ENCODE data around the gene ZNF660.

DNA sequence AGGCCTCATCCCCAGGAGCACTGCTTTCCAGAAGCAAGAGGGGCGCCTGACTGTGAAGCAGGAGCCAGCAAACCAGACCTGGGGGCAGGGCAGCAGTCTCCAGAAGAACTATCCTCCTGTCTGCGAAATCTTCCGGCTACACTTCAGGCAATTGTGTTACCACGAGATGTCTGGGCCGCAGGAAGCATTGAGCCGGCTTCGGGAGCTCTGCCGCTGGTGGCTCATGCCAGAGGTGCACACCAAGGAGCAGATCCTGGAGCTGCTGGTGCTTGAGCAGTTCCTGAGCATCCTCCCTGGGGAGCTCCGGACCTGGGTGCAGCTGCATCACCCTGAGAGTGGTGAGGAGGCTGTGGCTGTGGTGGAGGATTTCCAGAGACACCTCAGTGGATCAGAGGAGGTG is 27.7 kb upstream of the ZNF660 start:
- TF ChIP-seq, protein P1, sequence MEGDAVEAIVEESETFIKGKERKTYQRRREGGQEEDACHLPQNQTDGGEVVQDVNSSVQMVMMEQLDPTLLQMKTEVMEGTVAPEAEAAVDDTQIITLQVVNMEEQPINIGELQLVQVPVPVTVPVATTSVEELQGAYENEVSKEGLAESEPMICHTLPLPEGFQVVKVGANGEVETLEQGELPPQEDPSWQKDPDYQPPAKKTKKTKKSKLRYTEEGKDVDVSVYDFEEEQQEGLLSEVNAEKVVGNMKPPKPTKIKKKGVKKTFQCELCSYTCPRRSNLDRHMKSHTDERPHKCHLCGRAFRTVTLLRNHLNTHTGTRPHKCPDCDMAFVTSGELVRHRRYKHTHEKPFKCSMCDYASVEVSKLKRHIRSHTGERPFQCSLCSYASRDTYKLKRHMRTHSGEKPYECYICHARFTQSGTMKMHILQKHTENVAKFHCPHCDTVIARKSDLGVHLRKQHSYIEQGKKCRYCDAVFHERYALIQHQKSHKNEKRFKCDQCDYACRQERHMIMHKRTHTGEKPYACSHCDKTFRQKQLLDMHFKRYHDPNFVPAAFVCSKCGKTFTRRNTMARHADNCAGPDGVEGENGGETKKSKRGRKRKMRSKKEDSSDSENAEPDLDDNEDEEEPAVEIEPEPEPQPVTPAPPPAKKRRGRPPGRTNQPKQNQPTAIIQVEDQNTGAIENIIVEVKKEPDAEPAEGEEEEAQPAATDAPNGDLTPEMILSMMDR (IDR thresholded peaks at IDR 0.05; ENCODE audit: low read depth, low read length): no peak
- no peak for TF ChIP-seq EZH2phosphoT487 (IDR thresholded peaks at IDR 0.05; ENCODE audit: low read depth)
